NCI-H1092 treated with DMSO at 0.1 percent for 48 hours (cell line): Measurements from ENCODE around the gene MB.
"Not testable (repeated sequence)": the region's sequence is repeated elsewhere in the genome, so short reads cannot be mapped to it uniquely, and the experiment has no call there.

Experiments
- DNase-seq: peaks from one replicate; lab custom pipeline; 2025; lab: John Stamatoyannopoulos, UW

Gene MB

DNA sequence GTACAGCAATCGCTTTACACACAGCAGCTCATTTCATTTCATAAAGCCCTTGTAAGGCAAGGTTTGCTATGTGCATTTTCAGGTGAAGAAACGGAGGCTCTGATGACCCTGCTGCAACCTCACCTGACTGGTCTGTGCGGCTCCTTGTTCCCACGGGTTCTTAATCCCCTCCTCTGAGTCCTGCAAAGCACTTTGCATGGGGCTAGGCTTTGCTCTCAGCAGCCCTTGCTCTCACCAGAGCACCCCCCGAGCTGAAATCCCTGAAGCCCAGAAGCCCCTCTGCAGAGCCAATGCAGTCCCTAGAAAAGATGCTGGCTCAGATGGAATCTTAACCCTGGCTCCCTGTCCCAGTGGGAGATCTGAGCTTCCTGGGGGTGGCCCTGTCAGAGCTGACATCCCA is 20.1 kb upstream of the MB start:
- DNase-seq, result no peak

- no peak for DNase-seq
Measured at GRCh38 chr22:35634943-35635540, 17.9 kb upstream of the MB start.

DNA sequence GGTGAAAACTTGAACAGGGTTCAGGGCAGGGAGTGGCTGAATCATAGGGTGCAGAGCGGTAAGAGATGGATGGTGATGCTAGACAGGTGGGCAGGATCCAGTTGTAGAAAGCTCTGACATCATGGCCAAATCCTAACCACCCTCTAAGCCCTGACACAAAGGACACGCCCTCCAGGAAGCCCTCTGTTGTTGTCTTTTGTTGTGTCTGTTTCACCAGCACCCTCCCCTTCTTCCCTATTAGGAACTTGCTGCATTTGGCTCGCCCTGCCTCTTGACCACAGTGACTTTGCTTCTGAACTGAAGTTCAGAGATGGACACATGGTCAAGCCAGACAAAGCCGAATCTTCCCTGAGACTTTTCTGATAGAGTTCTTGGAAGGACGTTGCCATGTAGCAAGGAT is 16.9 kb upstream of the MB start:
- DNase-seq, result no peak

GRCh38 chr22:35633520-35633919 is 16.4 kb upstream of the MB start:
- no peak for DNase-seq

- no peak for DNase-seq
Measured at GRCh38 chr22:35632935-35633334, 15.8 kb upstream of the MB start.

- DNase-seq, result peak; percentile 28
Measured at GRCh38 chr22:35631597-35631996, 14.5 kb upstream of the MB start.

DNA sequence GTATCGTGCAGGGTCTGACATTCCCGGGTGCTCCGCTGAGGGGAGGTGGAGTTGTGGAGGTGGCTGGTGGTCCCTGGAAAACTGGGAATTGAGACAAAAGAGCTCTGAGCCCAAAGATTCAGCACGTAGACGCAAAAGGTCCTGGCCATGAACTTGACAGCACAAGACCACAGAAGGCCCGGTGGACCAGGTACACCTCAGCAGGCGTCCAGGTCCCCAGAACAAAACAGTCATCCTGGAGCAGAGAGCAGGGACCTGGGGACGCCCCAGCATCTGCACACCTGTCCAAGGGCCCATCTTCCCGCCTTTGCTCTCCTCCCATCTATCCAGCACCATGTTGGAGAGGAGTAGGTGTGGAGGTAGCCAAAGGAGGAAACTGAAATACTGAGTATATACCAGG is 13.8 kb upstream of the MB start:
- DNase-seq, result no peak

DNA sequence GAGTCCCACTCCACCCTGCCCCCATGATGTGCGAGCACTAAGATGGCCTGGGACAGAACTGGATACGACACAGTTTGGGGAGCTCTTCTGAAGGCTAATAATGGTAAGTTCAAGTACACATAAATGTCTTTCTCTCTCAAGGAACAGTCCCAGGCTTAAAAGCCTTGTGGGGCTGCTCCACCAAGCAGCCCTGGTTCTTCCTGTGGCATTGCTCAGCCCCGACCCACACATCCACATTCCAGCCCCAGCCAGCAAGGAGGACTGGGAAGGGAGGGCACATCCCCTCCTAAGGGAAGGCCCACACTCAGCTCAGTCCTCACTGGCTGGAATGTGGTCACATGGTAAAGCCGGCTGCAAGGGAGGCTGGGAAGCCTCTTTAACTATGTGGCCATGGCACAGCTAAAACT is 13.3 kb upstream of the MB start:
- DNase-seq, result no peak

DNA sequence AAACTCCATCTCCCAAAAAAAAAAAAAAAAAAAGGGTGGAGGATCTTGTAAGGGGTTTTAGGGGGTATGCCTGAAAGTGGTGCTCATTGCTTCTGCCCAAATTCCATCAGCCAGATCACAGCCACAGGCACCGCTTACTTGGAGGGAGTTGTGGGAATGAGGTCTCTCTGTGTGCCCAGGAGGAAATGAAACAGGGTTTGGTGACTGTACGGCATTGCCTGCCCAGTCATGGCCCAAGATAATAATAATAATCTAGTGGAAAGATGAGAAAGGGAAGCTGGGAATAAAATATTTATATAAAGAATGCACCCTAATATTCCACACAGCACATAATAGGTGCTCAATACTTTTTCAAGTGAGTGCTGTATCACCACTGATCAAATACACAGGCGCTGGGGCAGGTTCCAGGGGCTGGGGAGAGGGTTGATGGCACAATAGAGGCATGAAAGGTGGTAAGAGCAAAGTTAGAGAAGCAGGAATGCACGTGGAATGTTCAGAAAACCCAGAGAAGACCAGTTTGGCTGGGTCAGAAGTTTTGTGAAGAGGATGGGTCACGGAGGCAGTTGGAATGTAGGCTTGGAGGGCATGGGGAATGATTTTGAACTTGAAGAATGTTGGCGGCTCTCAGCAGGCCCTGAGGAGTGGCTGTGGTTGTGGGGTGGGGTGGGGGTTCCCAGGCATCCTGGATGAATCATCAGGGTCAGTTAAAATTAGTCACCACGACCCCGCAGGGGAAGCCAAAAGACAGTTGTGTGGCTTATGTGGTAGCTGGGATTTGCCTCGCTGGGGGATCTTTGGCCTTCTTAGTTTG is 12.5 kb upstream of the MB start:
- no peak for DNase-seq

- DNase-seq, result no peak
Measured at GRCh38 chr22:35628732-35629131, 11.6 kb upstream of the MB start.

- DNase-seq, result peak; percentile 71
Measured at GRCh38 chr22:35627267-35628041, 10.3 kb upstream of the MB start.

DNA sequence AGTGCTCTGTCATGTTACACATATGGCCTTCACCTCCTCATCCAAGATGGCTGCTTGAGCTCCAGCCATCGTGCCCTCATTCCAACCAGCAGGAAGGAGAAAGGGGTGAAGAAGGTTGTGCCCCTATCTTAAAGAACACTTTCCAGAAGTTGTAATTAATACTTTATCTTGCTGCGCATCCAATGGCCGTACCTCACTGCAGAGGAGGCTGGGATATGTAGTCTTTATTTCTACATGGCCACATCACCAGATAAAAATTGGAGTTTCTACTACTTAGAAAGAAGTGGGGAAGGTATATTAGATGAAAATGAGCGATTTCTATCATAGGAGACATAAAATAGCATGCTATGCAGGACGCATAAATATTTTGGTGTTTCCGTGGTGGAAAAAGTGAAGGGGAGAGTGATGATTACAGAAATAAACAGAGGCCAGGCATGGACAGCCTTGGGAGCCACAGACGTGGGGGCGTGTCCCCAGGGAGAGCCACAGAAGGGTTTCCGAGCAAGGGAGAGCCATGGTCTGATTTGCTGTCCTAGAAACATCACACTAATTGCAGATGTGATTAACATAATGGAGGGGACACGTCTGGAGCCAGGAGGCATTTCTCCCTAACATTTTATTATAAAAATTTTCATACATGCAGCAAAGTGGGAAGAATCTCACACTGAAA is 8.8 kb upstream of the MB start:
- DNase-seq, result no peak

GRCh38 chr22:35624547-35624946 is 7.4 kb upstream of the MB start:
- no peak for DNase-seq

- not testable (repeated sequence) for DNase-seq
Measured at GRCh38 chr22:35623885-35624284, 6.8 kb upstream of the MB start.

- DNase-seq, result peak; percentile 78
Measured at GRCh38 chr22:35622191-35622913, 5.2 kb upstream of the MB start.

- no peak for DNase-seq
Measured at GRCh38 chr22:35621451-35621850, 4.3 kb upstream of the MB start.

DNA sequence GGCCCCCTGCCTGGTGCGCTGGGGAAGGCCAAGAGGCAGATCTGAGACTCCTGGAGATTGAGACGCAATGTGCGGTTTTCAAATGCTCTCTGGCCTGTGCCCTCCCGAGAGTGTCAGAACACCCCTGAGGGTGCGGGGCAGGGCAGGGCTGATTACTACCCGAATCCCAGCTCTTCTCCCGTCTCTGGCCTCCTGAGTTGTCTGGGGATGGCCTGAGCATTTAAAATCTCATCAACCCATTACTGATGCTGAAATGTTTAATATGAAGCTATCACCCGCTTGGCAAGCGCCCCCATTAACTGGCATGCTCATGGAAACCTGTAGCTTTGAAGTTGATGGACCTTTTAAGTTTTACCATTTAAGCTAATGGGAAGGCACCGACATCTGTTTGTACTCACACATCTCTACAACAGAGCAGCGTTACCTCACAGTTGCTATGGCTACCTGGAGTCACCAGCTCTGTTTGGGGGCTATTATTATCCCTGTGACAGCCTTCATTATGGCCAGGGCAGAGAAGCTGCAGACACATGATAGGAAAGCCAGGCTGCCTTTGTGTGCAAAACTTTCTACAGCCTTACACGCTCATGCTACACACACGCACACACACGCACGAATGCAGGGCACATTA is 3.6 kb upstream of the MB start:
- peak; percentile 43 for DNase-seq

- DNase-seq, result no peak
Measured at GRCh38 chr22:35619336-35620094, 2.4 kb upstream of the MB start.

GRCh38 chr22:35618427-35619223 is 1.5 kb upstream of the MB start:
- no peak for DNase-seq

DNA sequence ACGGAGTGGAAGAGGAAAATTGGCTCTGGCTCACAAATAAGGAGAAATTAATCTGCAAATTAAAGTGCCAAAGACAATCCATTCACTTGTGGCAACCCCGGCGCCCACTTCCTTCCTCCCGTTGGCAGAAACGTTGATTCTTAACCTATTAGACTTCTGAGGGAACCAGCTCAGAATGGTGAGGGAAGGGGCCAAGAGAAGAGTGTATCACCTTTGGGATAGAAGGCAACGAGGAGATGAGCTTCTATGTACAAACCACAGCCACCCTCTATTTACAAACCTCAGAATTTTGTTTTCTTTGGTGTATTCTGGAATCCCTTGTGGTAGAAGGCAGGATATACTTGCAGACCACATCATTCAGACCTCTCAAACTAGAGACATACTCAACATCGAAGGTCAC is 1.1 kb downstream of the MB start:
- no peak for DNase-seq
